SW480 (cell line): ENCODE results near the gene ADRA2A.

Source experiments
- DNase-seq: peaks from one replicate; pipeline ENCODE4 v3.0.0-alpha.2; 2016; ENCODE audit warnings: low spot score

ADRA2A gene

GRCh38 chr10:111083222-111084095 is 6.6 kb downstream of the ADRA2A start:
- no peak for DNase-seq

- DNase-seq = no peak
These were observed 7.8 kb downstream of the ADRA2A start for GRCh38 chr10:111084366-111085255.

- no peak for DNase-seq
These were observed 9.0 kb downstream of the ADRA2A start for GRCh38 chr10:111085690-111086353.

- DNase-seq = no peak
These were observed 9.7 kb downstream of the ADRA2A start for GRCh38 chr10:111086574-111086973.

GRCh38 chr10:111087331-111087756 is 10.5 kb downstream of the ADRA2A start:
- no peak for DNase-seq

- no peak for DNase-seq
These were observed 11.2 kb downstream of the ADRA2A start for GRCh38 chr10:111087968-111088505.

- no peak for DNase-seq
These were observed 12.5 kb downstream of the ADRA2A start for GRCh38 chr10:111089293-111089692.

GRCh38 chr10:111091833-111092232 is 15.0 kb downstream of the ADRA2A start:
- no peak for DNase-seq

GRCh38 chr10:111093741-111094380 is 17.0 kb downstream of the ADRA2A start:
- DNase-seq = no peak

GRCh38 chr10:111098679-111099437 is 22.0 kb downstream of the ADRA2A start:
- DNase-seq = no peak

- DNase-seq = no peak
These were observed 23.4 kb downstream of the ADRA2A start for GRCh38 chr10:111100198-111100597.

- DNase-seq = no peak
These were observed 25.0 kb downstream of the ADRA2A start for GRCh38 chr10:111101796-111102195.

- no peak for DNase-seq
These were observed 25.6 kb downstream of the ADRA2A start for GRCh38 chr10:111102359-111102837.

GRCh38 chr10:111103196-111103840 is 26.5 kb downstream of the ADRA2A start:
- no peak for DNase-seq

- DNase-seq = no peak
These were observed 28.0 kb downstream of the ADRA2A start for GRCh38 chr10:111104811-111105210.

- DNase-seq = no peak
These were observed 29.3 kb downstream of the ADRA2A start for GRCh38 chr10:111106081-111106480.

GRCh38 chr10:111107023-111107422 is 30.2 kb downstream of the ADRA2A start:
- DNase-seq = no peak

GRCh38 chr10:111107846-111108245 is 31.0 kb downstream of the ADRA2A start:
- DNase-seq = no peak

- DNase-seq = no peak
These were observed 31.6 kb downstream of the ADRA2A start for GRCh38 chr10:111108441-111108840.
